ENCODE measurements around the gene DRAXIN. TPM values are rescaled to one million over a fixed set of nuclear protein-coding genes. Genes with fewer than 3 reads are reported as not detected.
A peak's percentile ranks its signal among the peaks of the same experiment; 100 is the strongest.

Gene DRAXIN
- total RNA-seq, 1 experiment from 2014 or later: 52.4 TPM

- Histone ChIP-seq H3K27me3 (ENCODE audit: control insufficient read depth, insufficient read depth, low read length) (no peaks in the 10 kb centered on the region), H3K4me3 (ENCODE audit: insufficient read depth, low read depth, low read length) (no peak overlapping the region), H3K36me3 (replicated peaks; ENCODE audit: control insufficient read depth, insufficient read depth, low read length) (peaks cover 54% of the 10 kb centered on the region)
- peak; percentile 46 for DNase-seq
Observed at GRCh38 chr1:11671544-11672286, 19.8 kb upstream of the DRAXIN start.

- peak; percentile 54 for DNase-seq
- Histone ChIP-seq H3K36me3 (replicated peaks; ENCODE audit: control insufficient read depth, insufficient read depth, low read length) (peaks cover 58% of the 10 kb centered on the region), H3K27me3 (ENCODE audit: control insufficient read depth, insufficient read depth, low read length) (no peaks in the 10 kb centered on the region), H3K4me3 (ENCODE audit: insufficient read depth, low read depth, low read length) (no peak overlapping the region)
Observed at GRCh38 chr1:11673089-11673769, 18.3 kb upstream of the DRAXIN start.

- peak; percentile 55 for DNase-seq
- no peak overlapping the region for H3K4me3 ChIP-seq (ENCODE audit: insufficient read depth, low read depth, low read length)
- no peaks in the 10 kb centered on the region for H3K27me3 ChIP-seq (ENCODE audit: control insufficient read depth, insufficient read depth, low read length)
- H3K36me3 ChIP-seq (replicated peaks; ENCODE audit: control insufficient read depth, insufficient read depth, low read length): peaks cover 64% of the 10 kb centered on the region
Observed at GRCh38 chr1:11674488-11674887, 17.0 kb upstream of the DRAXIN start.

GRCh38 chr1:11675325-11675724, 16.2 kb upstream of the DRAXIN start:
- Histone ChIP-seq H3K27me3 (ENCODE audit: control insufficient read depth, insufficient read depth, low read length) (no peaks in the 10 kb centered on the region), H3K36me3 (replicated peaks; ENCODE audit: control insufficient read depth, insufficient read depth, low read length) (peaks cover 61% of the 10 kb centered on the region), H3K4me3 (ENCODE audit: insufficient read depth, low read depth, low read length) (no peak overlapping the region)
- peak; percentile 47 for DNase-seq

- H3K36me3 ChIP-seq (replicated peaks; ENCODE audit: control insufficient read depth, insufficient read depth, low read length): peaks cover 53% of the 10 kb centered on the region
- no peak overlapping the region for H3K4me3 ChIP-seq (ENCODE audit: insufficient read depth, low read depth, low read length)
- peak; percentile 76 for DNase-seq
- no peaks in the 10 kb centered on the region for H3K27me3 ChIP-seq (ENCODE audit: control insufficient read depth, insufficient read depth, low read length)
Observed at GRCh38 chr1:11676386-11677103, 15.0 kb upstream of the DRAXIN start.

GRCh38 chr1:11678442-11678841, 13.1 kb upstream of the DRAXIN start:
- Histone ChIP-seq H3K4me3 (ENCODE audit: insufficient read depth, low read depth, low read length) (no peak overlapping the region), H3K27me3 (ENCODE audit: control insufficient read depth, insufficient read depth, low read length) (no peaks in the 10 kb centered on the region), H3K36me3 (replicated peaks; ENCODE audit: control insufficient read depth, insufficient read depth, low read length) (peaks cover 41% of the 10 kb centered on the region)
- no peak for DNase-seq

- Histone ChIP-seq H3K36me3 (replicated peaks; ENCODE audit: control insufficient read depth, insufficient read depth, low read length) (peaks cover 26% of the 10 kb centered on the region), H3K27me3 (ENCODE audit: control insufficient read depth, insufficient read depth, low read length) (no peaks in the 10 kb centered on the region), H3K4me3 (ENCODE audit: insufficient read depth, low read depth, low read length) (peak overlapping the region; percentile 99)
- DNase-seq: peak; percentile 86
Observed at GRCh38 chr1:11680270-11681070, 11.0 kb upstream of the DRAXIN start.

- H3K36me3 ChIP-seq (replicated peaks; ENCODE audit: control insufficient read depth, insufficient read depth, low read length): peaks cover 22% of the 10 kb centered on the region
- H3K27me3 ChIP-seq (ENCODE audit: control insufficient read depth, insufficient read depth, low read length): no peaks in the 10 kb centered on the region
- DNase-seq: peak; percentile 98
- peak within 1 kb of the TSS; percentile 99 for H3K4me3 ChIP-seq (ENCODE audit: insufficient read depth, low read depth, low read length)
Observed at GRCh38 chr1:11681071-11681771, 10.3 kb upstream of the DRAXIN start, which contains the start of gene MAD2L2. MAD2L2 (minus strand) TSS chr1:11681148; CDS start chr1:11680601, 547 bp downstream.

GRCh38 chr1:11682287-11682771, 9.2 kb upstream of the DRAXIN start:
- H3K36me3 ChIP-seq (replicated peaks; ENCODE audit: control insufficient read depth, insufficient read depth, low read length): peaks cover 13% of the 10 kb centered on the region
- peak overlapping the region; percentile 99; the same call in 1 of the 2 replicates for H3K4me3 ChIP-seq (ENCODE audit: insufficient read depth, low read depth, low read length)
- H3K27me3 ChIP-seq (ENCODE audit: control insufficient read depth, insufficient read depth, low read length): no peaks in the 10 kb centered on the region
- DNase-seq: peak; percentile 84

GRCh38 chr1:11682799-11683198, 8.7 kb upstream of the DRAXIN start:
- DNase-seq: no peak
- no peaks in the 10 kb centered on the region for H3K27me3 ChIP-seq (ENCODE audit: control insufficient read depth, insufficient read depth, low read length)
- peaks cover 10% of the 10 kb centered on the region for H3K36me3 ChIP-seq (replicated peaks; ENCODE audit: control insufficient read depth, insufficient read depth, low read length)
- H3K4me3 ChIP-seq (ENCODE audit: insufficient read depth, low read depth, low read length): no peak overlapping the region

GRCh38 chr1:11684070-11684469, 7.4 kb upstream of the DRAXIN start:
- no peaks in the 10 kb centered on the region for H3K27me3 ChIP-seq (ENCODE audit: control insufficient read depth, insufficient read depth, low read length)
- peaks cover 5% of the 10 kb centered on the region for H3K36me3 ChIP-seq (replicated peaks; ENCODE audit: control insufficient read depth, insufficient read depth, low read length)
- no peak for DNase-seq
- no peak overlapping the region for H3K4me3 ChIP-seq (ENCODE audit: insufficient read depth, low read depth, low read length)

GRCh38 chr1:11685210-11685752, 6.2 kb upstream of the DRAXIN start:
- no peak for DNase-seq
- Histone ChIP-seq H3K27me3 (ENCODE audit: control insufficient read depth, insufficient read depth, low read length) (no peaks in the 10 kb centered on the region; the same call in 1 of the 2 replicates), H3K36me3 (replicated peaks; ENCODE audit: control insufficient read depth, insufficient read depth, low read length) (peaks cover 3% of the 10 kb centered on the region), H3K4me3 (ENCODE audit: insufficient read depth, low read depth, low read length) (no peak overlapping the region)

GRCh38 chr1:11688506-11688905, 3.0 kb upstream of the DRAXIN start:
- no peak for DNase-seq
- H3K27me3 ChIP-seq (ENCODE audit: control insufficient read depth, insufficient read depth, low read length): peaks cover 7% of the 10 kb centered on the region
- peaks cover 3% of the 10 kb centered on the region for H3K36me3 ChIP-seq (replicated peaks; ENCODE audit: control insufficient read depth, insufficient read depth, low read length)
- no peak overlapping the region for H3K4me3 ChIP-seq (ENCODE audit: insufficient read depth, low read depth, low read length)

Data from H7 (cell line).